22Rv1 (cell line): ENCODE results near the gene DPEP1.
"Not testable (repeated sequence)": the region's sequence is repeated elsewhere in the genome, so short reads cannot be mapped to it uniquely, and the experiment has no call there.

ENCODE experiments used
- H3K27ac ChIP-seq: fragments of 450-650 bp; 2 replicates; pipeline ENCODE4 v1.5.1; 2017
- ZFX ChIP-seq: fragments of 450-650 bp; IDR thresholded peaks from 2 replicates; pipeline ENCODE4 v1.6.1; 2017; ENCODE audit warnings: antibody characterized with exemption, borderline replicate concordance
- TF ChIP-seq, protein P1 (sequence below): fragments of 450-650 bp; IDR thresholded peaks from 2 replicates; pipeline ENCODE4 v1.5.1; 2017; ENCODE audit warnings: mild to moderate bottlenecking

The DPEP1 gene

GRCh38 chr16:89582614-89583196 lies 30.7 kb upstream of the DPEP1 start:
- TF ChIP-seq, protein P1, sequence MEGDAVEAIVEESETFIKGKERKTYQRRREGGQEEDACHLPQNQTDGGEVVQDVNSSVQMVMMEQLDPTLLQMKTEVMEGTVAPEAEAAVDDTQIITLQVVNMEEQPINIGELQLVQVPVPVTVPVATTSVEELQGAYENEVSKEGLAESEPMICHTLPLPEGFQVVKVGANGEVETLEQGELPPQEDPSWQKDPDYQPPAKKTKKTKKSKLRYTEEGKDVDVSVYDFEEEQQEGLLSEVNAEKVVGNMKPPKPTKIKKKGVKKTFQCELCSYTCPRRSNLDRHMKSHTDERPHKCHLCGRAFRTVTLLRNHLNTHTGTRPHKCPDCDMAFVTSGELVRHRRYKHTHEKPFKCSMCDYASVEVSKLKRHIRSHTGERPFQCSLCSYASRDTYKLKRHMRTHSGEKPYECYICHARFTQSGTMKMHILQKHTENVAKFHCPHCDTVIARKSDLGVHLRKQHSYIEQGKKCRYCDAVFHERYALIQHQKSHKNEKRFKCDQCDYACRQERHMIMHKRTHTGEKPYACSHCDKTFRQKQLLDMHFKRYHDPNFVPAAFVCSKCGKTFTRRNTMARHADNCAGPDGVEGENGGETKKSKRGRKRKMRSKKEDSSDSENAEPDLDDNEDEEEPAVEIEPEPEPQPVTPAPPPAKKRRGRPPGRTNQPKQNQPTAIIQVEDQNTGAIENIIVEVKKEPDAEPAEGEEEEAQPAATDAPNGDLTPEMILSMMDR = no peak
- no peak for TF ChIP-seq ZFX
- H3K27ac ChIP-seq = peak overlapping the region; percentile 76

DNA sequence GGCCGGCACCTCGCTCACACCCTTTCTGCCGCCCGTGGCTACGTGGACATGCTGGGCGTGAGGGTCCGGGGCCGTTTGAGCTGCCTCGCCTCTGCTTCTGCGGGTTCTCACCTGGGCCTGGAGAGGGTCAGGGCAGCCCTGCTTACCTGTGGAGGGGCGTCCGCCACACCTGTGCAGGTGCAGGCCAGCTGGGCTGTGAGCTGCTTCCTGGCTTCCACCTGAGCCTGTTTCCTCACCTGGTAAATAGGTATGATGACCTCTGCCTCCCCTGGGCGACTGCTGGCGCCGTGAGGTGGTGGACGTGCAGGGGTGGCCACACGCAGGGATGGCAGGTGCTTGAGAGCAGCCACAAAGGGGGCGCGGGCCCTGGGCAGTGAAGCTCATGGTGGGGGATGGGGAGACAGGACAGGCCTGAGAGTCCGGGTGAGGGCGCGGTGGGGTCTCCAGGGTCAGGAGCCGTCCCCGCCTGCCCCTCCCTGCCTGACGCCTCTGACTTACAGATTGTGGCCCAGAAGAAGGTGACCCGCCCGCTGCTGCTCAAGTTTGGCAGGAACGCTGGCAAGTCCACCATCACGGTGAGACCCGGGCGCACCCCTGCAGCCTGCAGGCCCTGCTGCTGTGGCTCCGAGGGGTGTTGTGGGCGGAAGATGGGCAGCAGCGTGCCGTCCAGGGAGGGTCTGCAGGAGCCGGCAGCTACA lies 30.1 kb upstream of the DPEP1 start:
- TF ChIP-seq, protein P1 = no peak
- no peak for TF ChIP-seq ZFX
- H3K27ac ChIP-seq = no peak overlapping the region

- no peak overlapping the region for H3K27ac ChIP-seq
Observed at GRCh38 chr16:89583895-89584644, 29.4 kb upstream of the DPEP1 start.

GRCh38 chr16:89584768-89585549 lies 28.5 kb upstream of the DPEP1 start:
- TF ChIP-seq, protein P1 = no peak
- TF ChIP-seq ZFX = no peak
- H3K27ac ChIP-seq = peak overlapping the region; percentile 37; the same call in 1 of the 2 replicates

More at GRCh38 chr16:89583895-89584644, 29.4 kb upstream of the DPEP1 start:
- TF ChIP-seq, protein P1 = no peak
- TF ChIP-seq ZFX = no peak

GRCh38 chr16:89586218-89586617 lies 27.2 kb upstream of the DPEP1 start:
- peak overlapping the region; percentile 66 for H3K27ac ChIP-seq

GRCh38 chr16:89586853-89587252 lies 26.6 kb upstream of the DPEP1 start:
- no peak for TF ChIP-seq ZFX
- TF ChIP-seq, protein P1 = no peak
- H3K27ac ChIP-seq = peak overlapping the region; percentile 66

More at GRCh38 chr16:89586218-89586617, 27.2 kb upstream of the DPEP1 start:
- TF ChIP-seq, protein P1 = no peak
- TF ChIP-seq ZFX = no peak

GRCh38 chr16:89587676-89588075 lies 25.8 kb upstream of the DPEP1 start:
- not testable (repeated sequence) for H3K27ac ChIP-seq
